ENCODE data around the gene NLRP7. TPM values are rescaled to one million over a fixed set of nuclear protein-coding genes. Genes with fewer than 3 reads are reported as not detected.

The NLRP7 gene
- total and polyA plus RNA-seq, 4 experiments from 2014 or later = not detected

DNA sequence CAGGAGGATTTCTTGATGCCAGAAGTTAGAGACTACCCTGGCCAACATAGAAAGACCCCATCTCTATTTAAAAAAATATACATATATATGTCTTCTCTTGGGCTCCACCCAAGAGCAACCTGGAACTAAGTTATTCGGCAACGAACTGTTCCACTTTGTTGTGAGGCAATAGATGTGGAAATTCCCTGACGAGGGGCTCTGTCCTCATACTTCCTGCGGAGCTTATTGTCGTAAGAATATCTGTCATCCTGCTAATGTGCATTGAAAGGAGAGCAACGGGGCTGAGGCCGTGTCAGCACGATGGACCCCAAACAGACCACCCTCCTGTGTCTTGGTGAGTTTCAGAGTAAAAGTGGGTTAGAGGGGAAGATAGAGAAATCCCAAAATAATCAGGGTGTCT, 73.3 kb downstream of the NLRP7 start, which contains the start of gene FCAR:
FCAR (plus strand) TSS at position 246 of the 400 bp plus-strand sequence; CDS start at position 301, 55 bp downstream.
- intact Hi-C loops (cut with micrococcal nuclease) = no loop called here
- POLR2A ChIA-PET (ENCODE audit: partially characterized antibody) = no interaction called here
- H3K4me3 ChIP-seq (ENCODE audit: low read length in 2 of 2) = no peak within 1 kb of the TSS

More for the DNA sequence above, 73.3 kb downstream of the NLRP7 start, which contains the start of gene FCAR:
- no peak within 1 kb of the TSS for H3K4me3 Mint-ChIP-seq
- peaks cover 0 to 4% (median 0%) of the 10 kb centered on the region in 4 donors for H3K4me1 Mint-ChIP-seq
- no peaks in the 10 kb centered on the region for H3K4me1 ChIP-seq (ENCODE audit: insufficient read depth, low read length)
- no peaks in the 10 kb centered on the region for H3K36me3 ChIP-seq (ENCODE audit: insufficient read depth, low read length)
- CTCF ChIA-PET (ENCODE audit: partially characterized antibody) = no interaction called here
- no peaks in the 10 kb centered on the region for H3K36me3 Mint-ChIP-seq
- peaks cover 0 to 10% (median under 1%) of the 10 kb centered on the region in 8 donors for H3K9me3 Mint-ChIP-seq
- peaks cover 5 to 12% of the 10 kb centered on the region in 2 donors for H3K27me3 Mint-ChIP-seq
- no peaks in the 10 kb centered on the region for H3K9me3 ChIP-seq (ENCODE audit: control insufficient read depth in 1 of 2, low read length in 2 of 2)
- H3K27ac Mint-ChIP-seq = peak within 1 kb of the TSS in 1 of 7 donors; percentile 82
- no peak within 1 kb of the TSS for H3K27ac ChIP-seq (ENCODE audit: low read depth, low read length)
- no peaks in the 10 kb centered on the region for H3K27me3 ChIP-seq (ENCODE audit: insufficient read depth, low read length)
- no peak for DNase-seq

Other genes with a start within 250 kb of the NLRP7 start
- not detected for gene KIR3DL3, start 223.1 kb downstream of the NLRP7 start, total RNA-seq
- not detected for gene KIR3DL3, start 223.1 kb downstream of the NLRP7 start, polyA plus RNA-seq
- gene KIR2DL3, start 209.0 kb downstream of the NLRP7 start, total RNA-seq = not detected
- not detected for gene KIR2DL3, start 209.0 kb downstream of the NLRP7 start, polyA plus RNA-seq
- gene KIR2DL1, start 177.7 kb downstream of the NLRP7 start, total RNA-seq = not detected
- gene KIR2DL1, start 177.7 kb downstream of the NLRP7 start, polyA plus RNA-seq = under 1 TPM in 1 of 2 donors, not detected in 1; 0.15 TPM
- not detected for gene KIR2DL4, start 143.9 kb downstream of the NLRP7 start, total RNA-seq
- gene KIR2DL4, start 143.9 kb downstream of the NLRP7 start, polyA plus RNA-seq = not detected
- not detected for gene KIR3DL1, start 131.1 kb downstream of the NLRP7 start, total RNA-seq
- under 1 TPM in 1 of 2 donors, not detected in 1; 0.16 TPM for gene KIR3DL1, start 131.1 kb downstream of the NLRP7 start, polyA plus RNA-seq
- not detected for gene KIR2DS4, start 114.9 kb downstream of the NLRP7 start, total RNA-seq
- gene KIR2DS4, start 114.9 kb downstream of the NLRP7 start, polyA plus RNA-seq = under 1 TPM in 1 of 2 donors, not detected in 1; 0.11 TPM
- gene KIR3DL2, start 97.1 kb downstream of the NLRP7 start, total RNA-seq = under 1 TPM in 1 of 2 experiments, not detected in 1; 0.47 TPM
- gene KIR3DL2, start 97.1 kb downstream of the NLRP7 start, polyA plus RNA-seq = 1 to 10 TPM; 1.5 to 3.1 TPM
- under 1 TPM in 1 of 2 experiments, not detected in 1; 0.29 TPM for gene FCAR, start 73.3 kb downstream of the NLRP7 start, total RNA-seq
- not detected for gene FCAR, start 73.3 kb downstream of the NLRP7 start, polyA plus RNA-seq
- gene NCR1, start 41.4 kb downstream of the NLRP7 start, total RNA-seq = not detected
- not detected for gene NCR1, start 41.4 kb downstream of the NLRP7 start, polyA plus RNA-seq
- gene NLRP2, start 18.8 kb upstream of the NLRP7 start, total RNA-seq = 1 to 10 TPM; 5.9 to 9.2 TPM
- gene NLRP2, start 18.8 kb upstream of the NLRP7 start, polyA plus RNA-seq = 1 to 10 TPM; 2.0 to 7.4 TPM
- under 1 TPM; 0.33 to 0.52 TPM for gene GP6, start 90.7 kb upstream of the NLRP7 start, total RNA-seq
- not detected for gene GP6, start 90.7 kb upstream of the NLRP7 start, polyA plus RNA-seq
- gene RDH13, start 115.6 kb upstream of the NLRP7 start, total RNA-seq = 10 to 100 TPM; 23.9 to 27.4 TPM
- 10 to 100 TPM in 1 of 2 donors, 1 to 10 TPM in 1; 3.3 to 15.6 TPM for gene RDH13, start 115.6 kb upstream of the NLRP7 start, polyA plus RNA-seq
- 1 to 10 TPM; 1.6 to 2.2 TPM for gene EPS8L1, start 128.3 kb upstream of the NLRP7 start, total RNA-seq
- under 1 TPM; 0.45 to 0.49 TPM for gene EPS8L1, start 128.3 kb upstream of the NLRP7 start, polyA plus RNA-seq
- 100 to 1,000 TPM; 165 TPM for gene PPP1R12C, start 170.1 kb upstream of the NLRP7 start, total RNA-seq
- gene PPP1R12C, start 170.1 kb upstream of the NLRP7 start, polyA plus RNA-seq = 1 to 10 TPM; 1.4 to 9.5 TPM
- not detected for gene TNNT1, start 201.7 kb upstream of the NLRP7 start, total RNA-seq
- gene TNNT1, start 201.7 kb upstream of the NLRP7 start, polyA plus RNA-seq = not detected
- gene TNNI3, start 210.2 kb upstream of the NLRP7 start, total RNA-seq = not detected
- gene TNNI3, start 210.2 kb upstream of the NLRP7 start, polyA plus RNA-seq = not detected
- gene DNAAF3, start 219.1 kb upstream of the NLRP7 start, total RNA-seq = not detected
- under 1 TPM in 1 of 2 donors, not detected in 1; 0.93 TPM for gene DNAAF3, start 219.1 kb upstream of the NLRP7 start, polyA plus RNA-seq
- gene SYT5, start 232.8 kb upstream of the NLRP7 start, total RNA-seq = not detected
- under 1 TPM; 0.29 to 0.59 TPM for gene SYT5, start 232.8 kb upstream of the NLRP7 start, polyA plus RNA-seq

All from CD4-positive, alpha-beta memory T cell (primary cell).